Measurements from ENCODE around the gene WDR90. TPM values are rescaled to one million over a fixed set of nuclear protein-coding genes. Genes with fewer than 3 reads are reported as not detected.

WDR90 gene
- total RNA-seq, 1 experiment from 2014 or later: 118 TPM

- Histone ChIP-seq H3K9me2 (ENCODE audit: insufficient read depth) (no peaks in the 10 kb centered on the region), H3K27me3 (ENCODE audit: insufficient read depth, low read depth) (no peaks in the 10 kb centered on the region), H3K36me3 (ENCODE audit: low read depth) (no peaks in the 10 kb centered on the region; the same call in 1 of the 2 replicates), H3K4me1 (replicated peaks; ENCODE audit: insufficient read depth) (peaks cover 17% of the 10 kb centered on the region), H3F3A (ENCODE audit: insufficient read depth, low read depth) (peaks cover 27% of the 10 kb centered on the region; the same call in 1 of the 2 replicates), H3K9me3 (ENCODE audit: insufficient read depth, low read depth) (no peaks in the 10 kb centered on the region), H3K4me3 (no peak overlapping the region), H3K4me2 (no peak overlapping the region), H3K79me2 (ENCODE audit: low read depth) (peaks cover 20% of the 10 kb centered on the region), H3K27ac (no peak overlapping the region), H2AFZ (no peak overlapping the region), H4K20me1 (ENCODE audit: insufficient read depth) (peaks cover 19% of the 10 kb centered on the region)
- DNase-seq: no peak
- BruUV-seq (replicated peaks): no TSS peak
- POLR2A ChIA-PET (ENCODE audit: unreplicated experiment): interaction anchor here (0.7 kb wide), 1 partner anchor 17 kb away, joined by 4 read pairs; no protein-coding TSS in a partner anchor
- TF ChIP-seq EZH2 (IDR thresholded peaks at IDR 0.05; ENCODE audit: low read depth) (no peak), CTCF (conservative IDR thresholded peaks at IDR 0.05) (no peak)
- CTCF ChIA-PET: interaction anchor here (0.6 kb wide), 1 partner anchor 28 kb away, joined by 7 read pairs; no protein-coding TSS in a partner anchor
- intact Hi-C loops (cut with micrococcal nuclease; ENCODE audit: unreplicated experiment): loop anchor here (1.0 kb wide), 1 partner anchor 8 kb away; no protein-coding TSS in a partner anchor
Measured at GRCh38 chr16:677316-678190, 28.4 kb downstream of the WDR90 start.

- Histone ChIP-seq H4K20me1 (ENCODE audit: insufficient read depth) (peaks cover 27% of the 10 kb centered on the region), H3K27me3 (ENCODE audit: insufficient read depth, low read depth) (no peaks in the 10 kb centered on the region), H3K27ac (no peak overlapping the region), H3K36me3 (ENCODE audit: low read depth) (no peaks in the 10 kb centered on the region; the same call in 1 of the 2 replicates), H3K4me3 (no peak overlapping the region), H3K9me2 (ENCODE audit: insufficient read depth) (no peaks in the 10 kb centered on the region), H3K79me2 (ENCODE audit: low read depth) (peaks cover 28% of the 10 kb centered on the region), H3K9me3 (ENCODE audit: insufficient read depth, low read depth) (no peaks in the 10 kb centered on the region), H3K4me2 (no peak overlapping the region), H2AFZ (no peak overlapping the region), H3K4me1 (replicated peaks; ENCODE audit: insufficient read depth) (peaks cover 25% of the 10 kb centered on the region), H3F3A (ENCODE audit: insufficient read depth, low read depth) (peaks cover 35% of the 10 kb centered on the region; the same call in 1 of the 2 replicates)
- intact Hi-C loops (cut with micrococcal nuclease; ENCODE audit: unreplicated experiment): no loop called here
- no peak for DNase-seq
- POLR2A ChIA-PET (ENCODE audit: unreplicated experiment): interaction anchor here (0.7 kb wide), 1 partner anchor 18 kb away, joined by 4 read pairs; no protein-coding TSS in a partner anchor
- no TSS peak for BruUV-seq (replicated peaks)
- CTCF ChIA-PET: no interaction called here
- no peak for TF ChIP-seq CTCF (conservative IDR thresholded peaks at IDR 0.05)
- no peak for TF ChIP-seq EZH2 (IDR thresholded peaks at IDR 0.05; ENCODE audit: low read depth)
Measured at GRCh38 chr16:678209-678857, 29.2 kb downstream of the WDR90 start.
